BE2C (cell line): ENCODE results near the gene OGA.
A peak's percentile ranks its signal among the peaks of the same experiment; 100 is the strongest.

ENCODE experiments used
- DNase-seq: peaks from one replicate; pipeline ENCODE4 v3.0.0-alpha.2; 2020
- H3K27me3 ChIP-seq: fragments of 250-450 bp; sonication (Bioruptor Pico); 2 replicates; pipeline ENCODE4 v1.5.1; 2020; ENCODE audit warnings: mild to moderate bottlenecking
- H3K36me3 ChIP-seq: fragments of 250-450 bp; sonication (Bioruptor Pico); 2 replicates; pipeline ENCODE4 v1.5.1; 2020; ENCODE audit warnings: mild to moderate bottlenecking
- H3K4me1 ChIP-seq: fragments of 250-450 bp; sonication (Bioruptor Pico); 2 replicates; pipeline ENCODE4 v1.5.1; 2020
- H3K4me3 ChIP-seq: 2 replicates; pipeline ENCODE4 v1.5.1; 2011; ENCODE audit warnings: low read depth, low read length
- H3K9me3 ChIP-seq: fragments of 250-450 bp; sonication (Bioruptor Pico); 2 replicates; pipeline ENCODE4 v1.5.1; 2020
- TF ChIP-seq, protein P1 (sequence below): IDR thresholded peaks from 2 replicates; pipeline ENCODE4 v1.5.1; 2012; ENCODE audit warnings: mild to moderate bottlenecking, low read depth, low read length

Gene OGA

DNA sequence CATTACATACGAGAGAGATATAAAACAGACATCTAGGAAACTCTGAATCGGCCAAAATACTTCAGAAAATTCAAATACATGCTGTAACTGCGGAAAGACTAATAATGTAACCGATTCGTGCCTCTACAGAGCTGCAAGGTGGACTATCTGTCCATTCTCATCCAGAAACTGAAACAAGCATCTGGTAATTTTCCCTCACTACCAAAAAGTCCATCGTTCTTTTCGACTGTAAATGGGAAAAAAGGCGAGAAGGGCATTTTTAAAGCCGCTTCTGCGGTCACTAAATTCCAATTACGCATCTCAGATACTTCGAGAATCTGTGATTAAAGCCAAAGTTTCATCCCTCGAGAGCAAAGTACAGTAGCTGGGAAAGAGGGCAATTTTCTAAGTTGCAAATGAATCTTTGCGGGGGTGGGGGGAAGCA is 1.3 kb downstream of the OGA start:
- H3K4me1 ChIP-seq, result no peaks in the 10 kb centered on the region
- H3K27me3 ChIP-seq, result no peaks in the 10 kb centered on the region
- peaks cover 19% of the 10 kb centered on the region for H3K36me3 ChIP-seq
- H3K4me3 ChIP-seq, result peak overlapping the region; percentile 76
- TF ChIP-seq, protein P1, sequence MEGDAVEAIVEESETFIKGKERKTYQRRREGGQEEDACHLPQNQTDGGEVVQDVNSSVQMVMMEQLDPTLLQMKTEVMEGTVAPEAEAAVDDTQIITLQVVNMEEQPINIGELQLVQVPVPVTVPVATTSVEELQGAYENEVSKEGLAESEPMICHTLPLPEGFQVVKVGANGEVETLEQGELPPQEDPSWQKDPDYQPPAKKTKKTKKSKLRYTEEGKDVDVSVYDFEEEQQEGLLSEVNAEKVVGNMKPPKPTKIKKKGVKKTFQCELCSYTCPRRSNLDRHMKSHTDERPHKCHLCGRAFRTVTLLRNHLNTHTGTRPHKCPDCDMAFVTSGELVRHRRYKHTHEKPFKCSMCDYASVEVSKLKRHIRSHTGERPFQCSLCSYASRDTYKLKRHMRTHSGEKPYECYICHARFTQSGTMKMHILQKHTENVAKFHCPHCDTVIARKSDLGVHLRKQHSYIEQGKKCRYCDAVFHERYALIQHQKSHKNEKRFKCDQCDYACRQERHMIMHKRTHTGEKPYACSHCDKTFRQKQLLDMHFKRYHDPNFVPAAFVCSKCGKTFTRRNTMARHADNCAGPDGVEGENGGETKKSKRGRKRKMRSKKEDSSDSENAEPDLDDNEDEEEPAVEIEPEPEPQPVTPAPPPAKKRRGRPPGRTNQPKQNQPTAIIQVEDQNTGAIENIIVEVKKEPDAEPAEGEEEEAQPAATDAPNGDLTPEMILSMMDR, result no peak
- H3K9me3 ChIP-seq, result no peaks in the 10 kb centered on the region
- DNase-seq, result no peak

DNA sequence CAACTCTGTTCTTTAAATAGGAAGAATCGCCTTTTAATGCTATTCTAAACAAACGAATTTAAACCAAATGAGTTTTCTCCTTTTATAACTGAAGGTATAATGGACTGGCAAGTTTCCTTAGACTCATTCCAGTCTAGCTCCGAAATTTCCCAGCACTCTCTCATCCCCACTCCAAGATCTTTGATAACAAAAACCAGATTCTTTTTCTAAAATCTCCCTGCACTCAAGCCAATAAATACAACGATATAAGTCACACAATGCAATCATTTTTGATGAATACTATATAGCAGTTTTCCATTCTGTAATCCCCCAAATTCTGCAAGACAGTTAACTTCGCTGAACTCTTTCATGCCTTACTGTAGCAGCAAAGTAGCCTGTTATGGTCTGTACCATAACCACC is 1.9 kb downstream of the OGA start:
- peaks cover 24% of the 10 kb centered on the region for H3K36me3 ChIP-seq

DNA sequence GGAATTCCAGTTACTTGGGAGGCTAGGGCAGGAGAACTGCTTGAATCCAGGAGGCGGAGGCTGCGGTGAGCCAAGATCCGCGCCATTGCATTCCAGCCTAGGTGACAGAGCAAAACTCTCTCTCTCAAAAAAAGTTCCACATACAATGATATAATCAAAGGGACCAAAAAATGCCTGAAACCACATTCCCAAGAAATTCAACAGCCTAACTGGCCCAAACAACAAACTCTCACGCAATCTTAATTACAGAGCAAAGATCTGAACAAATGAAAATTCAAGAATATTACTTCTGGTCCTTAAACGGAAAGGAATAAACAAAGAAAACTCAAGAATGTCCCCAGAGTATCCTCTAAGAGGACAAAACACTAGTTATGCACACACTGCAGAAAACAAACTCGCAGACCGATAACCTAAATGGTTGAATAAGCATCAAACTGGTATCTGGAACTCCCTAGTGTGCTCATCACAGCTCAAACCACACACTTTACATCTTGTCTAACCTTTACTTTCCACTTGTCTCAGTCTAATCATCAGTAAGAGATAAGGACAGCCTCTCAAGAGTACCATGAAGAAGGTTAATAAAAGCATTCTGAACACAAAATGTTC is 3.7 kb downstream of the OGA start:
- TF ChIP-seq, protein P1, result no peak
- Histone ChIP-seq H3K4me1 (no peaks in the 10 kb centered on the region), H3K4me3 (peak overlapping the region; percentile 76), H3K9me3 (no peaks in the 10 kb centered on the region), H3K27me3 (no peaks in the 10 kb centered on the region), H3K36me3 (peaks cover 35% of the 10 kb centered on the region)
- no peak for DNase-seq

More for the DNA sequence above, 1.9 kb downstream of the OGA start:
- Histone ChIP-seq H3K4me1 (no peaks in the 10 kb centered on the region), H3K9me3 (no peaks in the 10 kb centered on the region), H3K27me3 (no peaks in the 10 kb centered on the region), H3K4me3 (peak overlapping the region; percentile 76)
- no peak for DNase-seq
- TF ChIP-seq, protein P1, result no peak

DNA sequence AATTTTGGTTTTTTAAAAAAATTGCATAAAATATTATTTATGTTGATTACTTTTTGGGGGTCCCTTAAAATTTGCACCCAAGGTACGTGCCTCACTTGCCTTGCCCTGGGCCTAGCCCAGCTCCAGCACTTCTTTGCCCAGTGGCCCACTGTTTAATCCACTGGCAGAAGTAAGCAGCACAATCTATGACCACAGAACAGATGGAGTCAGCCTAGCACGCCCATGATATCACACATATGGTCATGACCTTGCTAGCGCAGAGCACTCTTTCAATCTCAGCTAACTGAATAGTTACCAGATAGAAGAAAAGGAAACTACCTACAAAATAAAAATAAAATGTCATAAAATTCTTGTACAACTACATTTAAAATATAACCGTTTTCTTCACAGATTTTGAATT is 5.6 kb downstream of the OGA start:
- TF ChIP-seq, protein P1, result no peak
- Histone ChIP-seq H3K36me3 (peaks cover 49% of the 10 kb centered on the region), H3K4me3 (no peak overlapping the region), H3K9me3 (no peaks in the 10 kb centered on the region), H3K27me3 (no peaks in the 10 kb centered on the region), H3K4me1 (no peaks in the 10 kb centered on the region)
- DNase-seq, result no peak

DNA sequence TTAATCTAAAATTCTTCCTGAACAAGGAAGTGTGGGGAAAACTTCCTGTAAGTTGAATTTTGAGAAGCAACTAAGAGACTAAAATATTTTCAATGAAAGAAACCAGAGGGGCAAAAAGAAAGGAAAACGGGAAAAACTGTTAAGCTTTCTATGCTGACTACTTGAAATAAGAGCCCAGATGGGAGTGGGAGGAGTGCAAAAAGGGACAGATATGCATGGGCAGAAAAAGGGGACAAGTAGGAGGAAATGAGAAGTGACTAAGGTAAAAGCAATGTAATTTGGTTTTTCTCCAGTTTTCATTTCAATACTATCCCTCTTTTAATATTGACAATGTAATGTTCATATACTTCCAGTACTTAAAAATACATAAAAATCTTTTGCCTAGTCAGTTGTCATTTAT is 11.1 kb downstream of the OGA start:
- Histone ChIP-seq H3K9me3 (no peaks in the 10 kb centered on the region), H3K36me3 (peaks cover 75% of the 10 kb centered on the region)

DNA sequence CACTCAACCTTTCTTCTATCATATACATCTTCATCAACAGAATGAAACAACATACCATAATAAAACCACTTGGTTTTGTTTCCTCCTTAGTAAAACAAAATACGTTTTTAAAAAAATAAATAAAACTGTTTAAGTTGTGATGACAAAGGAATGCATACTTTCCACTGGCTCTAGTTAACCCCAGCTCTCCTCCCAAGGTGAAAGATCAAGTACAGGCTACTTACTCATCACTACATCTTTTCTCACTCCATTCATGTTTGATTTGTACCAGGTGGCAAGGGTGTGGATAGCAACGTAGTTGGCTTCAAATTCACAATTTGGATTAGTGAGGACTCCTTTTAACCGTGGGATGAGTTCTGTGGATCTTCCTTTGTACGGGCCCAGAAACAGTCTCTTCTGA is 14.7 kb downstream of the OGA start:
- Histone ChIP-seq H3K4me3 (no peak overlapping the region), H3K9me3 (no peaks in the 10 kb centered on the region), H3K4me1 (no peaks in the 10 kb centered on the region), H3K27me3 (no peaks in the 10 kb centered on the region), H3K36me3 (peaks cover 74% of the 10 kb centered on the region)
- no peak for DNase-seq
- TF ChIP-seq, protein P1, result no peak

More for the DNA sequence above, 11.1 kb downstream of the OGA start:
- TF ChIP-seq, protein P1, result no peak
- H3K4me3 ChIP-seq, result no peak overlapping the region
- no peaks in the 10 kb centered on the region for H3K27me3 ChIP-seq
- DNase-seq, result no peak
- no peaks in the 10 kb centered on the region for H3K4me1 ChIP-seq
